ENCODE results near the gene ADARB2. TPM values are rescaled to one million over a fixed set of nuclear protein-coding genes. Genes with fewer than 3 reads are reported as not detected.
A peak's percentile ranks its signal among the peaks of the same experiment; 100 is the strongest.

ADARB2 gene
- total RNA-seq, 2 experiments from 2014 or later = 0.17 to 0.30 TPM

DNA sequence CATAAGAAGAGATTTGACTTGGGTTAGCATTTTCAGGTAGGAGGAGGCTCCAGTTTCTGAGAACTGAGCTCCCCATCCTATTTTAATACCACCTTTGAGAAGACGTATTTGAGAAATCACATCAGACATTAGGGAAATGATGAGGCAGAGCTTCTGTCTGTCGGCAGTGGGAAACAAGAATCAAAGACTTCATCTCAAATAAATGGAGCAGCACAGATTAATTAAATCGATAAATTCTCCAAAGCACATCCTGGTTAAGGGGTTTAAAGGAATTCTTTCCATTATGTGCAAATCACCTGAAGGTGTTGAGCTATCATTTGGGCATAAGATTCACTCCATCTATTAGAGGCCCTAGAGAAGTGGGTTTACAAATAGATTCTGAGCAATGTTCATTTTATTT lies 7.6 kb downstream of the ADARB2 start:
- no peaks in the 10 kb centered on the region for H3K4me1 Mint-ChIP-seq
- H3K27me3 Mint-ChIP-seq = peaks cover 40% of the 10 kb centered on the region
- H3K9me3 Mint-ChIP-seq = no peaks in the 10 kb centered on the region
- H3K27ac Mint-ChIP-seq = no peak overlapping the region
- DNase-seq = no peak
- ChIA-PET POLR2A (no interaction called here), CTCF (no interaction called here)
- no peak overlapping the region for H3K4me3 Mint-ChIP-seq
- H3K36me3 Mint-ChIP-seq (ENCODE audit: low read depth) = no peaks in the 10 kb centered on the region

- Mint-ChIP-seq H3K9me3 (no peaks in the 10 kb centered on the region), H3K36me3 (ENCODE audit: low read depth) (no peaks in the 10 kb centered on the region), H3K4me1 (no peaks in the 10 kb centered on the region), H3K27me3 (peaks cover 21% of the 10 kb centered on the region), H3K4me3 (no peak overlapping the region), H3K27ac (no peak overlapping the region)
- DNase-seq = no peak
- CTCF ChIA-PET = no interaction called here
- POLR2A ChIA-PET = no interaction called here
Measured at GRCh38 chr10:1726861-1727260, 10.5 kb downstream of the ADARB2 start.

DNA sequence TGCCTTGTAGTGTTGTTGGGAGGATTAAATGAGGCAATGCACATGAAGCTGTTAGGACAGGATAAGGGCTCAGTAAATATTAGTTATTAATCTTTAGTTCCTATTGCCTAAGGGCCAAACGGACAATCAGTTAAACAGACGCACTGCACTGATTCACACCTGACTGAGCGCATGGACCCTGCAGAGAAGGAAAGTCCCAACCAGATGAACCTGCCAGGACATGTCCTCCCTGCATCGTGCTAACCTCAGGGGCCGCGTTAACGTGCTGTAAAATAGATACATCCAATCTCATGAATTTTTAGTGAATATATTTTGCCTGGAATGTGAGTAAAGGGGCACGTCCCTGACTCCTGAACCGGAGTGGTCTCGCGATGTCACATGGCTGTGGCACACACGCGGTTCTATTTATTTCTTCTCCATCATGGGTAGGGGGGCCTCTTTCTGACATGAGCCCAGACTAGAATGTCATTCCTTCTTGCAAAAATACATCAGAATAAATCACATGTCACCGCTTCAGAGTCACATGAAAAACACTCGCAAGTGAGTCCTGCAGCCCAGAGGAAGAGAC lies 12.3 kb downstream of the ADARB2 start:
- no peaks in the 10 kb centered on the region for H3K4me1 Mint-ChIP-seq
- ChIA-PET POLR2A (no interaction called here), CTCF (no interaction called here)
- H3K4me3 Mint-ChIP-seq = no peak overlapping the region
- DNase-seq = no peak
- peaks cover 7% of the 10 kb centered on the region for H3K27me3 Mint-ChIP-seq
- no peaks in the 10 kb centered on the region for H3K9me3 Mint-ChIP-seq
- H3K36me3 Mint-ChIP-seq (ENCODE audit: low read depth) = no peaks in the 10 kb centered on the region
- H3K27ac Mint-ChIP-seq = no peak overlapping the region

DNA sequence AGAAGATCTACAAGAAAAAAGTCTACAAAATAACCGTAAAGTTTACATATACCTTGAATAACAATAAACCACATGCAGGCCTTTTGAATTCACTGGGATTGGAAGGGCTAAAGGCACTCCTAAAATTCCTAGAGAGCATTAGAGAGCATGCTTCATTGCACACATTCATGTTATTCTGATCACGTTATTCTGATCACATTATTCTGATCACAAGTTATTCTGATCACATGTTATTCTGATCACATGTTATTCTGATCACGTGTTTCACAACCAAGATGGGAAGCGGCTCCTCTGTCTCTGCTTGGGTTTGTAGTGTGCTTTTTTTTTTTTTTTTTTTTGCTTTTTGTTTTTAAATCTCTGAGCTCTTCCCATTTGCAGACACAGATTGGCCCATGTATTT lies 20.5 kb downstream of the ADARB2 start:
- H3K27me3 Mint-ChIP-seq = peaks cover 22% of the 10 kb centered on the region

DNA sequence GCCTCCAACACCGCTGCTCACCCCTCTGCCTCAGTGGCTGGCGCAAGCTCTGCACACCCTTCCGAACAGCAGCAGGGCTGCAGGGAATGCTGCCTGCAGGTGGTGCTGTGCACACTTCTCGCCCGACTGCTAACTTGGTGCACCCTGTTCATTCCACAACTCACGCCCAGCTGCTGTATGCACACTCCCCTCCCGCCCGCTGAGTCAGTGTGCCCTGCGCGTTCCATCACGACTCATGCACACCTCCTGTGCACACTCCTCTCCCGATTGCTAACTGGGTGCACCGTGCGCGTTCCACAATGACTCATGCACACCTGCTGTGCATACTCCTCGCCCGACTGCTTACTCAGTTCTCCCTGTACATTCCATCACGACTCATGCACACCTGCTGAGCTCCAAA lies 21.5 kb downstream of the ADARB2 start:
- H3K27me3 Mint-ChIP-seq = peaks cover 22% of the 10 kb centered on the region
- H3K27ac Mint-ChIP-seq = no peak overlapping the region
- H3K36me3 Mint-ChIP-seq (ENCODE audit: low read depth) = no peaks in the 10 kb centered on the region
- ChIA-PET CTCF (no interaction called here), POLR2A (no interaction called here)
- no peak overlapping the region for H3K4me3 Mint-ChIP-seq
- no peaks in the 10 kb centered on the region for H3K9me3 Mint-ChIP-seq
- DNase-seq = peak; percentile 10
- no peaks in the 10 kb centered on the region for H3K4me1 Mint-ChIP-seq

More for the DNA sequence above, 20.5 kb downstream of the ADARB2 start:
- ChIA-PET CTCF (no interaction called here), POLR2A (no interaction called here)
- Mint-ChIP-seq H3K36me3 (ENCODE audit: low read depth) (no peaks in the 10 kb centered on the region), H3K4me3 (no peak overlapping the region), H3K4me1 (no peaks in the 10 kb centered on the region), H3K27ac (no peak overlapping the region), H3K9me3 (no peaks in the 10 kb centered on the region)
- no peak for DNase-seq

GRCh38 chr10:1712944-1713671 lies 24.2 kb downstream of the ADARB2 start:
- Mint-ChIP-seq H3K27me3 (peaks cover 29% of the 10 kb centered on the region), H3K36me3 (ENCODE audit: low read depth) (no peaks in the 10 kb centered on the region), H3K9me3 (no peaks in the 10 kb centered on the region), H3K4me1 (no peaks in the 10 kb centered on the region), H3K4me3 (no peak overlapping the region), H3K27ac (no peak overlapping the region)
- POLR2A ChIA-PET = no interaction called here
- no peak for DNase-seq
- CTCF ChIA-PET = no interaction called here

GRCh38 chr10:1712314-1712713 lies 25.0 kb downstream of the ADARB2 start:
- Mint-ChIP-seq H3K9me3 (peaks cover 4% of the 10 kb centered on the region), H3K4me3 (no peak overlapping the region), H3K27ac (no peak overlapping the region), H3K27me3 (peaks cover 27% of the 10 kb centered on the region), H3K4me1 (peaks cover 3% of the 10 kb centered on the region), H3K36me3 (ENCODE audit: low read depth) (no peaks in the 10 kb centered on the region)
- ChIA-PET CTCF (no interaction called here), POLR2A (no interaction called here)
- no peak for DNase-seq

- ChIA-PET CTCF (no interaction called here), POLR2A (no interaction called here)
- Mint-ChIP-seq H3K9me3 (peaks cover 8% of the 10 kb centered on the region), H3K27me3 (peaks cover 14% of the 10 kb centered on the region), H3K4me1 (peaks cover 14% of the 10 kb centered on the region), H3K36me3 (ENCODE audit: low read depth) (no peaks in the 10 kb centered on the region), H3K27ac (no peak overlapping the region), H3K4me3 (no peak overlapping the region)
- DNase-seq = no peak
Measured at GRCh38 chr10:1709161-1709560, 28.2 kb downstream of the ADARB2 start.

DNA sequence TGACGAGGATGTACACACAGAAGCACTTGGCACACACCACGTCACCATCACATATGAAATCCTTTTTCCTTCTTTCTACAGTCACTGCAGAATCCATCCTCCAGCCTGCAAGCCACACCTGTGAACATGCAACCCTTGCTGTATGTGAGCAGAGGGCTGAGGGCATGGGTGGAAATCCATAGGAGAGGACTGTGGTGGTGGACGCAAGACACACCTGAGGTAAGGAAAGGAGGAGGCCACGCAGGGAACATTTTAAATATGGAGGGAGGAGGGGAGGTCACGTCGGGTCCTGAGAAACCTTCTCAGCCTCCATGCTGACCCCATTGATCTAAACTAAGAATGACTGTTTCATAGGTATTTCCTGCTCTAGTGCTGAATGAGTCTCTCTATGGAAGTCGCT lies 28.6 kb downstream of the ADARB2 start:
- CTCF ChIA-PET = no interaction called here
- DNase-seq = no peak
- Mint-ChIP-seq H3K27ac (no peak overlapping the region), H3K9me3 (peaks cover 8% of the 10 kb centered on the region), H3K4me3 (no peak overlapping the region), H3K27me3 (peaks cover 14% of the 10 kb centered on the region), H3K4me1 (peaks cover 14% of the 10 kb centered on the region), H3K36me3 (ENCODE audit: low read depth) (no peaks in the 10 kb centered on the region)
- POLR2A ChIA-PET = no interaction called here

- Mint-ChIP-seq H3K27me3 (peaks cover 19% of the 10 kb centered on the region), H3K36me3 (ENCODE audit: low read depth) (no peaks in the 10 kb centered on the region), H3K27ac (peak overlapping the region; percentile 39), H3K4me3 (no peak overlapping the region), H3K4me1 (peaks cover 14% of the 10 kb centered on the region), H3K9me3 (peaks cover 20% of the 10 kb centered on the region)
- DNase-seq = no peak
- ChIA-PET POLR2A (no interaction called here), CTCF (no interaction called here)
Measured at GRCh38 chr10:1706711-1707110, 30.6 kb downstream of the ADARB2 start.

DNA sequence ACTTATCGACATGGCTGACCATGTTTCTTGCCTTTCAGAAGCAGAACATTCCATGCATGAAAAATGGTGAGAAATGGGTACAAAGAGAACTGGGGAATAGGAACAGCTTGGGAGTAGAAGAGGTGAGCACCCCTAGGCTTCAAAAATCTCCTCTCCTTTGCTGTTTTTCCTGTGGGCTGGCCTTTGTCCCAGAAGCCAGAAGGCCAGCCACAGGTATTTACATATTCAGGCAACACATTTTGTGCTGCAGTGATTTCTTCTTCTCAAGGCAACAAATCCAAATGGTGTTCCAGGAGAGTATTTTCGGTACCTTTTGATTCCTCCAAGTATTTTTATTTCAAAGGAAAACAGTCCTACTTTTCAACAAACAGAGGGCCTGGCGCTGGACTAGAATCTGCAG lies 31.1 kb downstream of the ADARB2 start:
- no peak overlapping the region for H3K4me3 Mint-ChIP-seq
- no peak for DNase-seq
- no peak overlapping the region for H3K27ac Mint-ChIP-seq
- ChIA-PET POLR2A (no interaction called here), CTCF (no interaction called here)
- peaks cover 19% of the 10 kb centered on the region for H3K27me3 Mint-ChIP-seq
- peaks cover 14% of the 10 kb centered on the region for H3K4me1 Mint-ChIP-seq
- H3K9me3 Mint-ChIP-seq = peaks cover 22% of the 10 kb centered on the region
- no peaks in the 10 kb centered on the region for H3K36me3 Mint-ChIP-seq (ENCODE audit: low read depth)

DNA sequence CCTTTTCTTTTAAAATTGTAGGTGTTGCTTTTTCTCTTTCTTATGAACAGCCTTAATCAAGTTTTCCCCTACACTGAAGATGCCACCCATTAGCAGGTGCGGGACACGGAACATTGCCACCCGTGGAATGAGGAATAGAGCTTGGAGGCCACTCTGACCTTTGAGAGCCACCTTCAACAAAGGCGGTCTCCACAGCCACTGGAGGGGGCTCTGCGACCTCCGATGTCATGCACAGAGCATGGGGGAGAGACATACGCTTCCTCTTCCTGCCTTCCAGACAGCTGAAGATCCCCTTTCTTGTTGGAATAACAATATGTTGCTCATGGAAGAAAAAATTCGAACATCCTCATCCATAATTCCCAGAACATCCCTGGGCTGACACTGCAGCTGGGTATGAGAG lies 39.1 kb downstream of the ADARB2 start:
- Mint-ChIP-seq H3K27me3 (peaks cover 12% of the 10 kb centered on the region), H3K27ac (no peak overlapping the region), H3K9me3 (peaks cover 23% of the 10 kb centered on the region), H3K4me1 (no peaks in the 10 kb centered on the region), H3K36me3 (ENCODE audit: low read depth) (no peaks in the 10 kb centered on the region), H3K4me3 (no peak overlapping the region)
- ChIA-PET CTCF (no interaction called here), POLR2A (no interaction called here)
- no peak for DNase-seq

DNA sequence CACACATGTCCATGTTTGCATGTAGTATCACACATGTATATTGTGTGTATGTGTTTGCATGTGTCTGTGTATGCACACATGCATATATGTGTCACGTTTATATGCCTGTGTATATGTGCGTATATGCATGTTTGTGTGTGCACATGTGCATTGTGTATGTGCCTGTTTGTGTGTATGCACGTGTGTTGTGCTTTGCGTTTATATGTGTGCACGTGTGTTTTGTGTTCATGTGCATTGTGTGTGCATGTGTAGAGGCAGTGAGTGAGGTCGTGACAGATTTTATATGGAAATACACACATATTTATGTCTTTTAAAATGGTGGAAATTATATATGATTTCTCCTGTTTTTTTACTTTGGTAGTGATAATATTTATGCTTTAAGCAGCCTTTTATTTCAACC lies 41.2 kb downstream of the ADARB2 start:
- H3K36me3 Mint-ChIP-seq (ENCODE audit: low read depth) = no peaks in the 10 kb centered on the region

DNA sequence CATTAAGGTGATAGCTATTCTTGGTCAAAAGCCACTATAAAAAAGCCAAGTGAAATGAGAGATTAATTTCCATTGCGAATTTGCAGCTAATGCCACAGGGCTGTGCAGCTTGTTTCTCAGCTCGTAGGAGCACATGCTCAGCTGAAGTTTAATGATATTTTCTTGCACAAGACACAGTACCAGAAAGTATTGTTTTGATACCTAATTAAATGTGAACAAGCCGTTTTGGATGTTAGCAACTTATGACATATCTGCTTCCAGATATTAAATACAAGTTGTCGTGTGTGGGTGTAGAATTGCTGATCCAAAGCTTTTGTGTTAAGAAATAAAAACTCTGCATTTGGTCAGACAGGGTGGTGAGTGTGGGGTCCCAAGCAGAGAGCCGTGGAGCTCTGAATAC lies 47.2 kb downstream of the ADARB2 start:
- CTCF ChIA-PET = interaction anchor here (0.5 kb wide), 1 partner anchor 994 kb away, joined by 3 read pairs; no protein-coding TSS in a partner anchor

More for the DNA sequence above, 41.2 kb downstream of the ADARB2 start:
- peaks cover 5% of the 10 kb centered on the region for H3K27me3 Mint-ChIP-seq
- no peaks in the 10 kb centered on the region for H3K4me1 Mint-ChIP-seq
- no peak for DNase-seq
- no peak overlapping the region for H3K4me3 Mint-ChIP-seq
- CTCF ChIA-PET = no interaction called here
- POLR2A ChIA-PET = no interaction called here
- H3K9me3 Mint-ChIP-seq = peaks cover 11% of the 10 kb centered on the region
- H3K27ac Mint-ChIP-seq = no peak overlapping the region

More for the DNA sequence above, 47.2 kb downstream of the ADARB2 start:
- Mint-ChIP-seq H3K4me1 (no peaks in the 10 kb centered on the region), H3K4me3 (no peak overlapping the region), H3K27me3 (peaks cover 3% of the 10 kb centered on the region), H3K36me3 (ENCODE audit: low read depth) (no peaks in the 10 kb centered on the region), H3K9me3 (peaks cover 2% of the 10 kb centered on the region), H3K27ac (no peak overlapping the region)
- POLR2A ChIA-PET = no interaction called here
- DNase-seq = no peak

Data from activated CD4-positive, alpha-beta T cell treated with anti-CD3 and anti-CD28 coated beads, Interleukin-2, amount 10 ng/mL, durations not matched to agents 7 days and 5 days (primary cell).